ENCODE data around the gene UBAC1. TPM values are rescaled to one million over a fixed set of nuclear protein-coding genes. Genes with fewer than 3 reads are reported as not detected.
"Not testable (repeated sequence)": the region's sequence is repeated elsewhere in the genome, so short reads cannot be mapped to it uniquely, and the experiment has no call there.

Gene UBAC1
- total and polyA plus RNA-seq, 7 donors, result 71.1 to 261 (median 162) TPM

GRCh38 chr9:135968083-135968476, 6.9 kb upstream of the UBAC1 start:
- WGBS, 3 donors, result 42 to 47% (median 47%) methylated on average over 5 of the region's 5 CpGs
- no peak overlapping the region for H3K4me3 ChIP-seq
- TF ChIP-seq CTCF (IDR thresholded peaks at IDR 0.05), result no peak
- intact Hi-C loops (cut with DNase I), result loop anchor here (2.0 to 10.0 kb wide), 3 partner anchors 155 to 317 kb away; partner anchors contain the start of gene KCNT1 (in 1 of the 2)
- H3K9me3 ChIP-seq, result no peaks in the 10 kb centered on the region
- DNase-seq, result no peak
- H3K27me3 ChIP-seq (ENCODE audit: insufficient read depth in 3 of 3, low read length in 2 of 3), result no peaks in the 10 kb centered on the region
- no peaks in the 10 kb centered on the region for H3K36me3 ChIP-seq (ENCODE audit: insufficient read depth in 1 of 2, low read depth in 1 of 2)
- peaks cover 4% of the 10 kb centered on the region for H3K4me1 ChIP-seq
- H3K27ac ChIP-seq, result no peak overlapping the region
- no peak for ATAC-seq

GRCh38 chr9:135966916-135967260, 5.7 kb upstream of the UBAC1 start:
- intact Hi-C loops (cut with DNase I), result loop anchor here in 1 of 2 donors (1.0 to 10.0 kb wide), 3 partner anchors 156 to 318 kb away; partner anchors contain the start of gene KCNT1
- H3K36me3 ChIP-seq (ENCODE audit: insufficient read depth in 1 of 2, low read depth in 1 of 2); DNase-seq; H3K4me1 ChIP-seq; H3K27ac ChIP-seq; ATAC-seq; H3K9me3 ChIP-seq; H3K27me3 ChIP-seq (ENCODE audit: insufficient read depth in 3 of 3, low read length in 2 of 3); H3K4me3 ChIP-seq: not testable (repeated sequence)
- 79 to 85% (median 85%) methylated on average over 8 to 16 of the region's 16 CpGs for WGBS, 3 donors

- DNase-seq (no peak), ATAC-seq (no peak)
- H3K27ac ChIP-seq, result no peak overlapping the region
- 74 to 80% (median 78%) methylated on average over 11 of the region's 11 CpGs for WGBS, 3 donors
- intact Hi-C loops (cut with DNase I), result loop anchor here in 1 of 2 donors (10.0 kb wide), 2 partner anchors 260 to 320 kb away; partner anchors contain the start of gene KCNT1
- H3K4me3 ChIP-seq, result no peak overlapping the region
- no peaks in the 10 kb centered on the region for H3K36me3 ChIP-seq (ENCODE audit: insufficient read depth in 1 of 2, low read depth in 1 of 2)
- H3K27me3 ChIP-seq (ENCODE audit: insufficient read depth in 3 of 3, low read length in 2 of 3), result no peaks in the 10 kb centered on the region
- TF ChIP-seq CTCF (IDR thresholded peaks at IDR 0.05), result no peak
- peaks cover 4% of the 10 kb centered on the region for H3K4me1 ChIP-seq
- no peaks in the 10 kb centered on the region for H3K9me3 ChIP-seq
Observed at GRCh38 chr9:135965124-135965756, 4.1 kb upstream of the UBAC1 start.

- H3K9me3 ChIP-seq, result no peaks in the 10 kb centered on the region
- ATAC-seq, result no peak
- WGBS, 3 donors, result 52 to 58% (median 58%) methylated on average over 10 of the region's 10 CpGs
- intact Hi-C loops (cut with DNase I), result loop anchor here (5.0 to 10.0 kb wide), 3 partner anchors 57 to 321 kb away; partner anchors contain the start of genes CAMSAP1 (in 1 of the 2) and KCNT1 (in 1 of the 2)
- peaks cover 12% of the 10 kb centered on the region for H3K4me1 ChIP-seq
- no peak overlapping the region for H3K27ac ChIP-seq
- no peak for DNase-seq
- H3K36me3 ChIP-seq (ENCODE audit: insufficient read depth in 1 of 2, low read depth in 1 of 2), result no peaks in the 10 kb centered on the region
- no peak for TF ChIP-seq CTCF (IDR thresholded peaks at IDR 0.05)
- no peak overlapping the region for H3K4me3 ChIP-seq
- H3K27me3 ChIP-seq (ENCODE audit: insufficient read depth in 3 of 3, low read length in 2 of 3), result no peaks in the 10 kb centered on the region
Observed at GRCh38 chr9:135963938-135964337, 2.8 kb upstream of the UBAC1 start.

- intact Hi-C loops (cut with DNase I), result loop anchor here (5.0 to 10.0 kb wide), 3 partner anchors 56 to 321 kb away; partner anchors contain the start of genes CAMSAP1 (in 1 of the 2) and KCNT1 (in 1 of the 2)
- no peak for TF ChIP-seq CTCF (IDR thresholded peaks at IDR 0.05)
- H3K9me3 ChIP-seq, result no peaks in the 10 kb centered on the region
- no peak for DNase-seq
- no peak overlapping the region for H3K27ac ChIP-seq
- H3K36me3 ChIP-seq (ENCODE audit: insufficient read depth in 1 of 2, low read depth in 1 of 2), result no peaks in the 10 kb centered on the region
- no peak overlapping the region for H3K4me3 ChIP-seq
- 86 to 94% (median 90%) methylated on average over 8 of the region's 8 CpGs for WGBS, 3 donors
- no peaks in the 10 kb centered on the region for H3K27me3 ChIP-seq (ENCODE audit: insufficient read depth in 3 of 3, low read length in 2 of 3)
- ATAC-seq, result no peak
- H3K4me1 ChIP-seq, result peaks cover 16% of the 10 kb centered on the region
Observed at GRCh38 chr9:135963338-135963737, 2.2 kb upstream of the UBAC1 start.

Data from psoas muscle (tissue), 8 donors.